ENCODE measurements around the gene RGS6.

The RGS6 gene

GRCh38 chr14:72523424-72524294, 591.4 kb downstream of the RGS6 start:
- no peak for DNase-seq (ENCODE audit: low read depth)

GRCh38 chr14:72524295-72524629, 592.0 kb downstream of the RGS6 start:
- no peak for DNase-seq (ENCODE audit: low read depth)

GRCh38 chr14:72525087-72525915, 593.1 kb downstream of the RGS6 start:
- no peak for DNase-seq (ENCODE audit: low read depth)

- DNase-seq (ENCODE audit: low read depth), result no peak
Measured at GRCh38 chr14:72527591-72527990, 595.4 kb downstream of the RGS6 start.

DNA sequence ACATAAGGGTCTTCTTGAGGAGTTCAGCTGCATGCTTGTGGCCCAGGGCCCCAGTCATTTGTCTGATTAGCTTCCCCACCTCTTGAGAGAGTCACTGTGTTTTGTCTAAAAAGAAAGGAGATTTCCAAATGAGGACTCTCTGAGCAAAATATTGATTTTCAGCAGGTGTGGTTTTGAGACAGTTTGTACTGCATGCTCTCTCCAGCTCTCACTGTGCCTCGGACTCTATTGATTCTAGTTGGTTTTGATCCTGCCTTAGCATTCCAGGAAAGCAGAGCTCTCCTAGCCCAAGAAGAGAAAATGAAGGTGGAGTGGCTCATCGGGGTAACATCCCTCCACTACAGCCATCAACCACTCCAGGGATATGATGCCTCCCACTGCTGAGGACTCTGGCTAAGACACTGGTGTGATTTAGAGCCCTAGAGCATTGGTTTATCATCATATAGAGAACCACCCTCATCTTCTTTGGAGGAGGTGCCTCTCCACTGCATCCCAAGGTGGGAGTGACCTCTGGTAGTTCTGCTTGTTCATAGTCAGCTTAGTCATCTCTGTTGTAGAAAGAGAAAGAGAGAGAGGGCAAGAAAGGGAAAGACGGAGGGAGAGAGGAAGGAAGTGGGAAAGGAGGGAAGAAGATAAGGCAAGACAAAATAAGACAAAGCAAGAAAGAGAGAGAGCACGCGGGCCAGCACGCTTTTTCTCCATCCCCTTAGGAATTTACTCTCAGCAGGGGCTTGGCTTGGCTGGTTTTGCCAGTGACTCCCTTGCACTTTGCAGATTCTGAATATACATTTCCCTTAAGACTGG, 596.0 kb downstream of the RGS6 start:
- no peak for DNase-seq (ENCODE audit: low read depth)

DNA sequence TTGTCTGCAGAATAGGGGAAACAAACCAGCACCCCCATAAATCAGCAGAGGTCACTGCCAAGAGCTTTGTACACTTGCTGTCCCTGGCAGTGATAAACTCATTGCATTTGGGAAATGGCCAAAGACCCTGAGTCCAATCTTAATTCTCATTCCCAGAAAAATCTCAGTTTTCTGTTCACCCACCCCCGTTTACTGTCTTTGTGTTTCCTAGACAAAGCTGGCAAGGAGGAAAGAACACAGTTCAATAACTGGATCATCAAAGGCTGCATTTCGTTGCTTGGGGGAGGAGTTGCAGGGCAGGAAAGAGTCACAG, 596.6 kb downstream of the RGS6 start:
- DNase-seq (ENCODE audit: low read depth), result no peak

DNA sequence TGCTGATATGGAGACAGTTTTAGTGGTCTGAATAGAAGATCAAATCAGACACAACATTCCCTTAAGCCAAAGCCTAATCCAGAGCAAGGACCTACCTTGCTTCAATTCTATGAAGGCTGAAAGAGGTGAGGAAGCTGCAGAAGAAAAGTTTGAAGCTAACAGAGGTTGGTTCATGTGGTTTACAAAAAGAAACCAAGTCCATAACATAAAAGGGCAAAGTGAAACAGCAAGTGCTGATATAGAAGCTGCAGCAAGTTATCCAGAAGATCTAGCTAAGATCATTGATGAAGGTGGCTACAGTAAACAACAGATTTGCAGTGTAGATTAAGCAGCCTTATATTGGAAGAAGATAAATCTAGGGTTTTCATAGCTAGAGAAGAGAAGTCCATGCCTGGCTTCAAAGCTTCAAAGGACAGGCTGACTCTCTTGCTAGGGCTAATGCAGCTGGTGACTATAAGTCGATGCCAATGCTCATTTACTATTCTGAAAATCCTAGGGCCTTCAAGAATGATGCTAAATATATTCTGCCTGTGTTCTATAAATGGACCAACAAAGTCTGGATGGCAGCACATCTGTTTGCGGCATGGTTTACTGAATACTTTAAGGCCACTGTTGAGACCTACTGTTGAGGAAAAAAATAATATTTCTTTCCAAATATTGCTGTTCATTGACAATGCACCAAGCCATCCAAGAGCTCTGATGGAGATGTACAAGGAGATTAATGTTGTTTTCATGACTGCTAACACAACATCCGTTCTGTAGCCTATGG, 600.6 kb downstream of the RGS6 start:
- DNase-seq (ENCODE audit: low read depth), result no peak

- no peak for DNase-seq (ENCODE audit: low read depth)
Measured at GRCh38 chr14:72535485-72535884, 603.3 kb downstream of the RGS6 start.

GRCh38 chr14:72538387-72538786, 606.2 kb downstream of the RGS6 start:
- no peak for DNase-seq (ENCODE audit: low read depth)

- no peak for DNase-seq (ENCODE audit: low read depth)
Measured at GRCh38 chr14:72539661-72540315, 607.6 kb downstream of the RGS6 start.

- DNase-seq (ENCODE audit: low read depth), result no peak
Measured at GRCh38 chr14:72540836-72541235, 608.6 kb downstream of the RGS6 start.

DNA sequence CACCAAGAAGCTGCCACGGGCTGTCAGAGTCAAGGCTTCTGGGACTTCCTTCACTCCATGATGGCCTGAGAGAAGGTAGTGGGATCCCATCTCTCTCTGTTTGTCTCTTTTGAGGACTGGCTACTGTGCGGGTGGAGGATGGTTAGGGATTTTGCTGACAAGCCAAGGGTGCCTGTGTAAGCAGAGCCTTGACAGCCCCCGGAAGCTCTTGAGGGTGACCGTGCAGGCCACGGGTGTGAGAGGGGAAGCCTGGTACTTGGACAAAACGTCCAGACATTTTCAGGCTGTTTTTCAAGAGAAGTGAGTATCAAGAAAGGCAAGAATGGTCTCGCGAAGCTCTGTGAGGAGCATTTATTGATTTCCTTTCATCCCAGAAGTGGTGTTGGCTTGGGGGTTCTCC, 609.3 kb downstream of the RGS6 start:
- DNase-seq (ENCODE audit: low read depth), result no peak

- no peak for DNase-seq (ENCODE audit: low read depth)
Measured at GRCh38 chr14:72543341-72543740, 611.1 kb downstream of the RGS6 start.

GRCh38 chr14:72544615-72545387, 612.6 kb downstream of the RGS6 start:
- no peak for DNase-seq (ENCODE audit: low read depth)

GRCh38 chr14:72545411-72546311, 613.4 kb downstream of the RGS6 start:
- DNase-seq (ENCODE audit: low read depth), result no peak

DNA sequence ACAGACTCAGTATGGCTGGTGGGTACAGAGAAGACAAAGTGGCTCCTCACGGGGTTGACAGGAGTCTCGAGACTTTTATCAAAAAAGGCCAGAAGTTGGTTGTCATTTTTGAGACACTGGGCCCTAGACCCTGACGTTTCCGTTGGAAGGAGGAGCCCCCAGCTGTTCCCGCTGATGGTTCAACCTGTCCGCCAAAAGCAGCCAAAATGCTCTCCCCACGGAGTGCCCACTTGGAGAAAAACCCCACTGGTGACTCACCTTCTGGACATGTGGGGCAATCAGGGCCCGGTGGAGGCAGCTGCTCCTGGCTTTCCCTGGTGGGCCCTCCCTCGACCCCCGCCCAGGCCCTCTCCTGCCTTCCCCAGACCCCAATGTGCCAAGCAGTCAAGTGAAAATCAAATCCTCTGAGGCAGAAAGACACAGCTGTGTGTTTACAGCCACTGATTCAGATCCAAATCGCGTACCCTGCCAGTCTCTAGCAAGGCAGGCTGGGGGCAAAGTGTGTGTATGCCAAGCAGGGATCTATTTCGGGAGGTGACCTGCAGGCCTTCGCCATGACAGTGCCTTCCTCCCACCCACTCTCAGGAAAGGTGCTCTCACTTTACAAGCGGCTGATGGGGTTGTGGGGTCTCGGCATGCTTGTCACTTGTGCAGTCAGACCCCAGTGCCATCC, 614.3 kb downstream of the RGS6 start:
- DNase-seq (ENCODE audit: low read depth), result no peak

- no peak for DNase-seq (ENCODE audit: low read depth)
Measured at GRCh38 chr14:72547999-72548398, 615.8 kb downstream of the RGS6 start.

DNA sequence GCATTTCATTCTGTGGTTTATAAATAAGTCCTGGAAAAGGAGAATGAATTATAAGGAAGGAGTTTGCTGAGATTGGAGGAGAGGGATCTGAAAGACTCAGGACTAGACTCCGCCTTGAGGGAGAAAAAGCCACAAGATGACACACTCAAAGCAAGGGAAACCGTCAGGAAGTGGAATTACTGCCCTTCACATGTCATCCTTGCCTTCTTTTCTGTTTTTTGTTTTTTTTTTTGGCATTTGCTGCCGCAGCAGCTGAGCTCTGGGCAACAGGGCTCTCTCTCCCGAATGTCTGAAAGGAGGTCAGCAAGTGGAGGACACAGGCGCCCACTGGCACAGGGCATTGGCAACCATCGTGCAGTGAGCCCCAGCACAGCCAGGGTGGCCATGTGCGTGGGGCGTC, 616.8 kb downstream of the RGS6 start:
- DNase-seq (ENCODE audit: low read depth), result no peak

DNA sequence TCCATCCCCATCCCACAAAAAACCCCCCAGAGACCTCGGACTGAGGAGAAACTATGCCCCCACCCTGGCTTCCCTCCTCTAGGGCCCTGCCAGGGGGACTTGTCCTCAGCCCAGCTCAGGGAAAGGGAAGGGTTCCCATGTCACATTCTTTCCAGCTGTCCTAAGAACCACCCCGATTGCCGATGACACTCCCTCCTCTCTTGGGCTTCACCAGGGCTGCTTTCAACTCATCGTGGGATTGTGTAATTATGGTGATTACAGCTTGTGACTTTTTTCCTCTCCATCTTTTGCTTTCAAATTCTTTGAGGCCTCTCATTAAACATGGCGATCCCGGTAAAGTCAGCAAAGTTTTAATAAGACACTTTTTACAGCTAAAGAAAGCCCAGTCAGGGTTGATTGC, 617.6 kb downstream of the RGS6 start:
- DNase-seq (ENCODE audit: low read depth), result no peak
